Measurements from ENCODE around the gene SPATA25. TPM values are rescaled to one million over a fixed set of nuclear protein-coding genes. Genes with fewer than 3 reads are reported as not detected.
"Not testable (repeated sequence)": the region's sequence is repeated elsewhere in the genome, so short reads cannot be mapped to it uniquely, and the experiment has no call there.

The SPATA25 gene, protein sequence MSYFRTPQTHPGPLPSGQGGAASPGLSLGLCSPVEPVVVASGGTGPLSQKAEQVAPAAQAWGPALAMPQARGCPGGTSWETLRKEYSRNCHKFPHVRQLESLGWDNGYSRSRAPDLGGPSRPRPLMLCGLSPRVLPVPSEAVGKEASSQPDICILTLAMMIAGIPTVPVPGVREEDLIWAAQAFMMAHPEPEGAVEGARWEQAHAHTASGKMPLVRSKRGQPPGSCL
- 1.0 TPM in 1 of 2 replicates, not detected in the other for total RNA-seq (2014; rRNA removed; shearing (Covaris generic))

GRCh38 chr20:45887346-45887715 lies at the start of gene SPATA25:
TSS of gene SPATA25 (minus strand) at chr20:45887622. CDS start at chr20:45887590, 32 bp downstream.
- in situ Hi-C loops (cut with HindIII; ENCODE audit: low sequenced_read_pairs): no loop called here
- DNase-seq (ENCODE audit: low spot score): no peak

DNA sequence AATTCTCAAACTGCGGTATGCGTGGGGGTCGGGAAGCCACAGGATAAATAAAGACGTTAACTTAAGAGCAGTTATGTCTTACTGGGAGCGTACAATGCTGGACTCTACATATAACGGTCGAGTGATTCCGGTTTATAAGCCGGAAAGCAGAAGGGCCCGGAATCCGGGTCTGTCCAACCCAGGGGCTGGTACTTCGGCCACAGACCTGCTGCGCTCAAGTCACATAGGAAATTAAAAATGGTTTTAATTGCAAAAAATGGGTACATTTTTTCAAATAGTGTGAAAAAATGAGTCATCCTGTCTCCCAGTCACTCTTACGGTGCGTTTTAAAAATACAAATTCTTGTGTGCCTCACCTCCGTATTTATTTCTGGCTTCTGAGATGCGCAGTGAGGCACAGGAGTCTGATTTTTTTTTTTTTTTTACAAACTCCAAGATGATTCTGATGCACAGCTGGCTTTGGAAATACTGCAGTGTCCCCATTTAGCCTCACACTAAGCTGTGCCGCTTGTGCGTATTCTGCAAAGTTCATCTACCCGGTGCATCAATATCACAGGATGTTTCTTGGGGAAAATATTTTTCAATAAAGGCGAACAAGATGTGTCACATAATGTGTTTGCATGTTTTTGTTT lies 48.1 kb upstream of the SPATA25 start:
- no peak for DNase-seq (ENCODE audit: low spot score)
- in situ Hi-C loops (cut with HindIII; ENCODE audit: low sequenced_read_pairs): no loop called here

DNA sequence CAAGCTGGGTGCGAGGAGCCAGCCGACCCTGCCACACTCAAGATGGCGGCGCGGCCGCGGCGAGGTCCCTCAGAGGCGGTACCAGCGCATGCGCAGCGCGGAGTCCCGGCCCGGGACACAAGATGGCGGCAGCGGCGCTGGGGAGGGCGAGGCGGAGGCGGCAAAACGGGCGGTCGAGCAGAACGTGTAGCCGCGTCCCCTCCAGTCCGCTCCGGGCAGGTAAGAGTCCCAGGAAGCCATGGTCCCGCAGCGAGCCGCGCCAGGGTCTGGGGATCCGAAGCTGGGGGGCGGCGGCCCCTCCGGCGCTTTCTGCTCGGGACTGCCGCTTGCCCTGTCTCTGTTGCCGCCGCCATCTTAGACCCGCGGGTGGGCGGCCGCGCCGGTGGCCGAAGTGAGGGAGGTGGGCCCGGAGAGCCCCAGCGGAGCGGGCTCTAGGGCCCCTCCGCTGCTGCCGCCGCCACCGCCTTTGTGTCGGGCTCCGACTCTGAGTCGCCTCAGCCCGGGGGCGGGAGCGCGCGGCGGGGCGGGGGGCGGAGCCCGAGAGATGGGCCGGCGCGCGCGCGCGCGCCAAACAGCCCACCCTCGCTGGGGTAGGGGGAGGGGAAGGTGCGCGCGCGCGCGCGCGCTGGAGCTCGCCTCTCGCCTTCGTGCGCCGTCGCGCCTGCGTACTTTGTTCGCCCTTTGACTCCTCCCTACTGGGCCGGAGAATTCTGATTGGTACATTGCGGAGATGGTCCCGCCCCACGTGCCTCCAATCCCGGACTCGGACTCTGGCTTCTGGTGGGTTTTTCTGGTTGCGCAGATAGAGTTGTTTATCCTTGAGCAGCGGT lies 47.4 kb upstream of the SPATA25 start, which contains the start of gene PCIF1:
PCIF1 (plus strand) TSS at position 98 of the 830 bp plus-strand sequence. CDS start 4,317 bp downstream, outside the sequence.
- in situ Hi-C loops (cut with HindIII; ENCODE audit: low sequenced_read_pairs): no loop called here
- DNase-seq (ENCODE audit: low spot score): peak; percentile 99

- in situ Hi-C loops (cut with HindIII; ENCODE audit: low sequenced_read_pairs): no loop called here
- DNase-seq (ENCODE audit: low spot score): peak; percentile 83
Measured at GRCh38 chr20:45934046-45934585, 46.7 kb upstream of the SPATA25 start.

DNA sequence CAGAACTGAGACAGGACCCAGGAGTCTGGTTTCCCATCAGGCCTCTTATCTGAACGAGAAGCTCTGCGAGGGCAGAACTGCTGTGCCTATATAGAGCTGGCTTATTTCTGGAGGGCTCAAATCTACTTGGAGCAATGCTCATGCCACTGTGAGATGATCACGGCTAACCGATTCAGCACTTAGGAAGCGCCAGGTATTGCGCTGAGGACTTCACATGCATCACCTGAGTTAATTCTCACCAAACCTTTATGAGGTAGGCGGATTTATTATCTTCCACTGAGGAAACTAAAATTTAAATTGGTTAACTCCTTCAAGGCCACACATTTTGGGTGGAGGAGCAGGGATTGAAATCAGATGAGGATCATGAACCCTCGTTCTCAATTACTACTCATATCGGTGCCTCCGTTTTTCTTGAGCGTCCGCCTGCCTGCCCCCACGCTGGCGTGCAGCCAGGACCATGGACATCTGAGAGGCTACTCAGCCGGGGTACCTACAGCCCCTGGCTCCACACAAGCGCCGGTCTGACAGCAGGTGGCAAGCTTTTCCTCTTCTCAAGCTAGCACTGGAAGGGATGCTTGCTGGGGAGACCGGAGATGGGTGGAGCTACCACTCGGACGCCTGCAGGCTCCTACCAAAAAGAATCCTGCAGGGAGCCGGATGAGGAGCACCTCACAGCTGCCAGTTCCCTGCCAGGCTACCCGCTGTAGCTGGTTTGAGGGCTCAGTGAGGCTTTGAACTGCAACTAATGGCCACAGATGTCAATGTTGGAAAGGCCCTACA lies 46.0 kb upstream of the SPATA25 start:
- peak; percentile 92 for DNase-seq (ENCODE audit: low spot score)
- in situ Hi-C loops (cut with HindIII; ENCODE audit: low sequenced_read_pairs): no loop called here

DNA sequence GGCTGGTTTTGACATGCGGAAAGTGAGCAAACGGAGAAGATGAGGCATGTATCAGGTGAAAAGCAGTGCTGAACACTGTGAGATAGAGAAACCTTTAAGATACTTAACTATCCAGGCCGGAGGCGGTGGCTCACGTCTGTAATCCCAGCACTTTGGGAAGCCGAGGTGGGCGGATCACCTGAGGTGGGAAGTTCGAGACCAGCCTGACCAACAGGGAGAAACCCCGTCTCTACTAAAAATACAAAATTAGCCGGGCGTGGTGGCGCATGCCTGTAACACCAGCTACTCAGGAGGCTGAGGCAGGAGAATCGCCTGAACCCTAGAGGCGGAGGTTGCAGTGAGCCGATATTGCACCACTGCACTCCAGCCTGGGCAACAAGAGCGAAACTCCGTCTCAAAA lies 44.3 kb upstream of the SPATA25 start:
- DNase-seq (ENCODE audit: low spot score); in situ Hi-C loops (cut with HindIII; ENCODE audit: low sequenced_read_pairs): not testable (repeated sequence)

- in situ Hi-C loops (cut with HindIII; ENCODE audit: low sequenced_read_pairs): no loop called here
- no peak for DNase-seq (ENCODE audit: low spot score)
Measured at GRCh38 chr20:45927071-45927878, 39.9 kb upstream of the SPATA25 start.

DNA sequence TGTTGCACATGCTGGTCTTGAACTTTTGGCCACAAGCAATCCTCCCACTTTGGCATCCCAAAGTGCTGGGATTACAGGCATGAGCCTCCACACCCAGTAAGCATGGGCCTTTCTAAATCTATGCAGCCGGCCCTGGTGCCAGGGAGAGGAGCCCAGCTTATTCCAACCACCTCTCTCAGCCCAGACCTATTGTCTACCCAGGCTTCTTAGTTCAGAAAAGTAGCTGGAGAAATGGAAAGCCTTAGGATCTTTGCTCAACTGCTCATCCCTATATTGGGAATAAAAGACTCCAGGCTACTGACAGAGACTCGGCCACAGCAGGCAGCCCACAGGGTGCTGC lies 39.3 kb upstream of the SPATA25 start:
- DNase-seq (ENCODE audit: low spot score): no peak
- in situ Hi-C loops (cut with HindIII; ENCODE audit: low sequenced_read_pairs): no loop called here

DNA sequence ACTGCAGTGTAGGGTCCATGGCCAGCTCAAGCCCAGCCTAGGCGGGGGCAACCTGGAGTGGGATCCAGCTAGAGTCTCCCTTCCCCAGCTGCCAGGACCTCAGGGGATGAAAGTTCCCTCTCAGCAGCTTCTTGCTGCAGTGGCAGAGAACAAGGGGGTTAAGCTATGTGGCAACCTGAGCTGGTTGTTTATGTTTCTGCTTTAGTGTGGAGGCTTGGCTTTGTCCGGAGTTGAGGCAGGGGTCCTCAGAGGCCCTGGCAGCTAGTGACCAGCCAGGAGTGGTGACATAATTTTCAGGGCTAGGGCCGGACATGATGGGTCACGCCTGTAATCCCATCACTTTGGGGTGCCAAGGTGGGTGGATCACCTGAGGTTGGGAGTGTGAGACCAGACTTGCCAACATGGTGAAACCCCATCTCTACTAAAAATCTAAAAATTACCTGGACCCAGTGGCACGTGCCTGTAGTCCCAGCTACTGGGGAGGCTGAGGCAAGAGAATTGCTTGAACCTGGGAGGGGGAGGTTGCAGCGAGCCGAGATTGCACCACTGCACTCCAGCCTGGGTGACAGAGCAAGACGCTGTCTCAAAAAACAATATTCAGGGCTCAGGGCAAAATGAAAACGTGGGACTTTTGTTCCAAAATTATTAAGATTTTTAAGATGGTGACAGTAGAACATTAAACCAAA lies 38.5 kb upstream of the SPATA25 start:
- in situ Hi-C loops (cut with HindIII; ENCODE audit: low sequenced_read_pairs): no loop called here
- DNase-seq (ENCODE audit: low spot score): no peak

DNA sequence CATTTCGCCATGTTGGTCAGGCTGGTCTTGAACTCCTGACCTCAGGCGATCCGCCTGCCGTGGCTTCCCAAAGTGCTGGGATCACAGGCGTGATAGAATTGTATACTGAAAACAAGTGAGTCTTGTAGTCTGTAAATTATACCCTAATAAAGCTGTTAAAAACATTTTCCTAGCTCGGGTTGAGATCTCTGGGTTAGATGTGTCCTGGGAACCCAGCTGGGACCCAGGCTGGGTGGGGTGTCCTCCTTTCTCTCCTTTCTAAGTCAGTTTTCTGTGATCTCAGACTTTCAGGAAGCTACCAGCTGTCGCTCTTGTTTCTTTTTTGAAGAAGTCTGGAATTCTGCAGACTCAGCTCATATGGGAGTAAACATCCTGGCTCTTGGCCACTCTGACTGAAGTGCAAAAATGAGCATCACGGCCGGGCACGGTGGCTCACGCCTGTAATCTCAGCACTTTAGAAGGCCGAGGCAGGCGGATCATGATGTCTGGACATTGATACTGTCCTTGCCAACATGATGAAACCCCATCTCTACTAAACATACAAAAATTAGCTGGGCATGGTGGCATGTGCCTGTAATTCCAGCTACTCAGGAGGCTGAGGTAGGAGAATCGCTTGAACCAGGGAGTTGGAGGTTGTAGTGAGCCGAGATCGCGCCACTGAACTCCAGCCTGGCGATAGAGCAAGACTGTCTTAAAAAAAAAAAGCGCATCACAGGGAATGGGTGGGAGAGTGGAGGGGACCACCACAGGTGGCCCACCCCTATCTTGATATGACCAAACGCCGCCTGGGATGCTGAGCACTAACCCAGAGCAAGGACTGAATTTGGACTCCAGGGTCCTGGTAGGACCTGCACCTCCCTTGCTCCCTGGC lies 37.2 kb upstream of the SPATA25 start:
- peak; percentile 14 for DNase-seq (ENCODE audit: low spot score)
- in situ Hi-C loops (cut with HindIII; ENCODE audit: low sequenced_read_pairs): no loop called here

GRCh38 chr20:45921337-45922189 lies 34.1 kb upstream of the SPATA25 start:
- DNase-seq (ENCODE audit: low spot score): no peak
- in situ Hi-C loops (cut with HindIII; ENCODE audit: low sequenced_read_pairs): no loop called here

GRCh38 chr20:45920462-45921336 lies 33.3 kb upstream of the SPATA25 start:
- DNase-seq (ENCODE audit: low spot score): no peak
- in situ Hi-C loops (cut with HindIII; ENCODE audit: low sequenced_read_pairs): no loop called here

GRCh38 chr20:45919542-45920399 lies 32.3 kb upstream of the SPATA25 start:
- in situ Hi-C loops (cut with HindIII; ENCODE audit: low sequenced_read_pairs): no loop called here
- DNase-seq (ENCODE audit: low spot score): no peak

DNA sequence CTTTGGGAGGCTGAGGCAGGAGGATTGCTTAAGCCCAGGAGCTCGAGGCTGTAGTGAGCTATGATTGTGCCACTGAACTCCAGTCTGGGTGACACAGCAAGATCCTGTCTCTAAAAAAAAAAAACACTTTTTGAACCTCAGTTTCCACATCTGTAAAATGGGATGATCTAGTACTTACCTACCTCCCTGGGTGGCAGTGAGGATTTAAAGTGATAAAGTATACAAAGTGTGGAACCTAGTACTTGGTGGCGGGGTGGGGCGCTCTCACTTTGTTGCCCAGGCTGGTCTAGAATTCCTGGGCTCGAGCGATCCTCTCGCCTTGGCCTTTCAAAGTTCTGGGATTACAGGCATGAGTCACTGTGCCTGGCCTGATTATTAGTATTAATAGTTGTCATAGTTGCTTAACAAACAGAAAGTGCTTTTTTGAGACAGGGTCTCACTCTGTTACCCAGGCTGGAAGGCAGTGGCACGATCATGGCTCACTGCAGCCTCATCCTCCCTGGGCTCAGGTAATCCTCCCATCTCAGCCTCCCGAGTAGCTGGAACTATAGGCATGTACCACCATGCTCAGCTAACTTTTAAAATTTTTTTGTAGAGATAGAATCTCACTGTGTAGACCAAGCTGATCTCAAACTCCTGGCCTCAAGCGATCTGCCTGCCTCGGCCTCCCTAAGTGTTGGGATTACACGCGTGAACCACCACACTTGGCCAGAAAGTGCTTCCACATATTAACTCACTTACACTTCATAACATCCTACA lies 31.5 kb upstream of the SPATA25 start:
- no peak for DNase-seq (ENCODE audit: low spot score)
- in situ Hi-C loops (cut with HindIII; ENCODE audit: low sequenced_read_pairs): no loop called here

All from G401 (cell line).